Measurements from ENCODE around the gene HSD3B7.

HSD3B7 gene

GRCh38 chr16:30979170-30980022 lies 5.6 kb upstream of the HSD3B7 start:
- intact Hi-C loops (cut with DNase I) = loop anchor here (10.0 kb wide), 3 partner anchors 55 to 885 kb away; partner anchors contain the start of genes STX4 and VKORC1
- no peak for DNase-seq

GRCh38 chr16:30980023-30980371 lies 5.0 kb upstream of the HSD3B7 start:
- intact Hi-C loops (cut with DNase I) = loop anchor here (10.0 kb wide), 3 partner anchors 55 to 885 kb away; partner anchors contain the start of genes STX4 and VKORC1
- DNase-seq = no peak

GRCh38 chr16:30980434-30980833 lies 4.6 kb upstream of the HSD3B7 start:
- intact Hi-C loops (cut with DNase I) = loop anchor here (10.0 kb wide), 3 partner anchors 54 to 884 kb away; partner anchors contain the start of genes STX4 and VKORC1
- DNase-seq = no peak

GRCh38 chr16:30980959-30981358 lies 4.0 kb upstream of the HSD3B7 start:
- DNase-seq = no peak
- intact Hi-C loops (cut with DNase I) = loop anchor here (10.0 kb wide), 3 partner anchors 54 to 884 kb away; partner anchors contain the start of genes STX4 and VKORC1

- intact Hi-C loops (cut with DNase I) = loop anchor here (10.0 kb wide), 3 partner anchors 52 to 882 kb away; partner anchors contain the start of genes STX4 and VKORC1
- no peak for DNase-seq
Measured at GRCh38 chr16:30982548-30983288, 2.3 kb upstream of the HSD3B7 start.

- intact Hi-C loops (cut with DNase I) = loop anchor here (10.0 kb wide), 3 partner anchors 51 to 881 kb away; partner anchors contain the start of genes STX4 and VKORC1
- DNase-seq = no peak
Measured at GRCh38 chr16:30983289-30983889, 1.6 kb upstream of the HSD3B7 start.

- intact Hi-C loops (cut with DNase I) = loop anchor here (10.0 kb wide), 3 partner anchors 51 to 881 kb away; partner anchors contain the start of genes STX4 and VKORC1
- DNase-seq = no peak
Measured at GRCh38 chr16:30983898-30984610, 953 bp upstream of the HSD3B7 start.

- no peak for DNase-seq
- intact Hi-C loops (cut with DNase I) = loop anchor here (5.0 to 10.0 kb wide), 4 partner anchors 49 to 879 kb away; partner anchors contain the start of genes STX4, VKORC1 and ZNF843
Measured at GRCh38 chr16:30985401-30986128, 558 bp downstream of the HSD3B7 start.

GRCh38 chr16:30986129-30986991 lies 1.4 kb downstream of the HSD3B7 start:
- no peak for DNase-seq
- intact Hi-C loops (cut with DNase I) = loop anchor here (5.0 to 10.0 kb wide), 4 partner anchors 48 to 878 kb away; partner anchors contain the start of genes STX4, VKORC1 and ZNF843

GRCh38 chr16:30987581-30988190 lies 2.7 kb downstream of the HSD3B7 start:
- DNase-seq = no peak

GRCh38 chr16:30989469-30990047 lies 4.6 kb downstream of the HSD3B7 start:
- intact Hi-C loops (cut with DNase I) = loop anchor here (5.0 to 10.0 kb wide), 4 partner anchors 45 to 875 kb away; partner anchors contain the start of genes STX4, VKORC1 and ZNF843
- DNase-seq = no peak

More at GRCh38 chr16:30987581-30988190, 2.7 kb downstream of the HSD3B7 start:
- intact Hi-C loops (cut with DNase I) = loop anchor here (5.0 to 10.0 kb wide), 4 partner anchors 47 to 877 kb away; partner anchors contain the start of genes STX4, VKORC1 and ZNF843

- intact Hi-C loops (cut with DNase I) = no loop called here
- DNase-seq = no peak
Measured at GRCh38 chr16:30990105-30990504, 5.1 kb downstream of the HSD3B7 start.

- intact Hi-C loops (cut with DNase I) = no loop called here
- DNase-seq = no peak
Measured at GRCh38 chr16:30991052-30991451, 6.0 kb downstream of the HSD3B7 start.

GRCh38 chr16:30992276-30992780 lies 7.3 kb downstream of the HSD3B7 start:
- DNase-seq = no peak
- intact Hi-C loops (cut with DNase I) = no loop called here

GRCh38 chr16:30992931-30993816 lies 8.2 kb downstream of the HSD3B7 start:
- no peak for DNase-seq
- intact Hi-C loops (cut with DNase I) = no loop called here
